Hepatocyte (in vitro differentiated cells): ENCODE data around the gene ITGA7. TPM values are rescaled to one million over a fixed set of nuclear protein-coding genes. Genes with fewer than 3 reads are reported as not detected.

Source experiments
- DNase-seq: peaks from one replicate; pipeline ENCODE4 v3.0.0-alpha.2; 2016; ENCODE audit warnings: low spot score
- H2AFZ ChIP-seq: fragments of 200-600 bp; sonication (generic); 2 replicates; pipeline ENCODE4 v1.6.0; 2016; ENCODE audit warnings: antibody characterized with exemption, mild to moderate bottlenecking
- H3K27ac ChIP-seq: fragments of 200-600 bp; sonication (generic); 2 replicates; pipeline ENCODE4 v1.5.1; 2016; ENCODE audit warnings: mild to moderate bottlenecking
- H3K27me3 ChIP-seq: fragments of 200-600 bp; sonication (generic); 2 replicates; pipeline ENCODE4 v1.6.1; 2016
- H3K36me3 ChIP-seq: fragments of 200-600 bp; sonication (generic); replicated peaks from 2 replicates; pipeline ENCODE4 v1.5.1; 2016; ENCODE audit warnings: low read depth; ENCODE audit not compliant: insufficient read depth
- H3K4me1 ChIP-seq: fragments of 200-600 bp; sonication (generic); 2 replicates; pipeline ENCODE4 v1.5.1; 2016; ENCODE audit warnings: mild to moderate bottlenecking, moderate library complexity; ENCODE audit not compliant: insufficient read depth
- H3K4me2 ChIP-seq: fragments of 200-600 bp; sonication (generic); 2 replicates; pipeline ENCODE4 v1.6.0; 2016
- H3K4me3 ChIP-seq: fragments of 200-600 bp; sonication (generic); 2 replicates; pipeline ENCODE4 v1.5.1; 2016; ENCODE audit warnings: mild to moderate bottlenecking
- H3K79me2 ChIP-seq: fragments of 200-600 bp; sonication (generic); 2 replicates; pipeline ENCODE4 v1.6.0; 2017; ENCODE audit warnings: mild to moderate bottlenecking
- H3K9me2 ChIP-seq: fragments of 200-600 bp; sonication (generic); replicated peaks from 2 replicates; pipeline ENCODE4 v1.6.0; 2017; ENCODE audit warnings: mild to moderate bottlenecking; ENCODE audit not compliant: insufficient read depth
- H3K9me3 ChIP-seq: fragments of 200-600 bp; sonication (generic); 2 replicates; pipeline ENCODE4 v1.5.1; 2016; ENCODE audit warnings: low read depth, mild to moderate bottlenecking
- H4K20me1 ChIP-seq: fragments of 200-600 bp; sonication (generic); 2 replicates; pipeline ENCODE4 v1.6.0; 2016; ENCODE audit warnings: mild to moderate bottlenecking; ENCODE audit not compliant: insufficient read depth, poor library complexity, severe bottlenecking
- EZH2 ChIP-seq: fragments of 200-600 bp; sonication (generic); IDR thresholded peaks from 2 replicates; pipeline ENCODE4 v1.6.1; 2016; ENCODE audit warnings: antibody characterized with exemption, mild to moderate bottlenecking, borderline replicate concordance
- EZH2phosphoT487 ChIP-seq: fragments of 200-600 bp; sonication (generic); IDR thresholded peaks from one replicate; pipeline ENCODE4 v1.6.1; 2018; ENCODE audit warnings: antibody characterized with exemption, mild to moderate bottlenecking, low read depth, moderate library complexity; ENCODE audit not compliant: unreplicated experiment, severe bottlenecking
- WGBS: methylation state at CpG from one replicate; pipeline ENCODE4 v1.1.6; 2016; ENCODE audit warnings: low lambda C conversion rate; ENCODE audit errors: missing lambda C conversion rate; 5-methylcytosine and 5-hydroxymethylcytosine counted together
- polyA plus RNA-seq: library from polyadenylated mRNA; unstranded; fragments of >200 nt; fragmentation: Nextera tagmentation; extraction: Ambion mirVana; gene quantifications from 2 replicates; pipeline ENCODE4 v1.2.1, GENCODE V29; 2016
- total RNA-seq: library from RNA; depleted of rRNA; stranded (reverse); fragments of >200 nt; gene quantifications from 2 replicates; pipeline ENCODE4 v1.2.3, GENCODE V29; 2014
- TF ChIP-seq, protein P1 (sequence below): fragments of 200-600 bp; sonication (generic); IDR thresholded peaks from 2 replicates; pipeline ENCODE4 v1.5.1; 2016; ENCODE audit warnings: antibody characterized with exemption, mild to moderate bottlenecking; ENCODE audit not compliant: poor library complexity

The ITGA7 gene
- total and polyA plus RNA-seq, 2 experiments from 2014 or later = 15.2 to 22.8 TPM

DNA sequence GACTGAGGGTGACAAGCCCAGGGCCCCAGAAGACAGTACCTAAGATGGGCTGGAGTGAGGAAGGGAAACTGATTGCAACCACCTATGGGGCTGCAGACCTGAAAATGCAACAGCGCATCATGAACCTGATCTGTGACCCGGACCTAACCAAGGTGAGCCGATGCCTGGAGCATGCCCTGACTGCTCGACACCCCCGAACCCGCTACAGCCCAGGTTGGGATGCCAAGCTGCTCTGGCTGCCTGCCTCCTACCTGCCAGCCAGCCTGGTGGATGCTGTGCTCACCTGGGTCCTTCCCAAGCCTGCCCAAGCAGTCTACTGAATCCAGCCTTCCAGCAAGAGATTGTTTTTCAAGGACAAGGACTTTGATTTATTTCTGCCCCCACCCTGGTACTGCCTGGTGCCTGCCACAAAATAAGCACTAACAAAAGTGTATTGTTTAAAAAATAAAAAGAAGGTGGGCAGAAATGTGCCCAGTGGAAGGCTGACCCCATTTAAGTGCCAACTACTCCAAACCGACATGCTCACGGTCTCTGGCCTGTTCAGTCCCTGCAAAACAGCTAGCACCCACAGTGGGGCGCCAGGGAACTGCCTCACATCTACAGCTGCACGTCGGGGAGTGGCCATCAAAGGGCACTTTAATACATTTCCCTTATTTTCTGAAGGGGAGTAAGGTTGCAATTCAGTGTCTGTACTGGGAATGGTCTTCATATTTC is 16.7 kb upstream of the ITGA7 start:
- no peaks in the 10 kb centered on the region for H3K36me3 ChIP-seq
- H3K27ac ChIP-seq = peak overlapping the region; percentile 35
- no peaks in the 10 kb centered on the region for H3K27me3 ChIP-seq
- no peaks in the 10 kb centered on the region for H3K9me3 ChIP-seq
- peaks cover 20% of the 10 kb centered on the region for H3K4me1 ChIP-seq
- no peaks in the 10 kb centered on the region for H3K9me2 ChIP-seq
- H3K4me3 ChIP-seq = no peak overlapping the region
- peaks cover 26% of the 10 kb centered on the region for H4K20me1 ChIP-seq
- no peak overlapping the region for H3K4me2 ChIP-seq
- TF ChIP-seq EZH2phosphoT487 = no peak
- TF ChIP-seq, protein P1, sequence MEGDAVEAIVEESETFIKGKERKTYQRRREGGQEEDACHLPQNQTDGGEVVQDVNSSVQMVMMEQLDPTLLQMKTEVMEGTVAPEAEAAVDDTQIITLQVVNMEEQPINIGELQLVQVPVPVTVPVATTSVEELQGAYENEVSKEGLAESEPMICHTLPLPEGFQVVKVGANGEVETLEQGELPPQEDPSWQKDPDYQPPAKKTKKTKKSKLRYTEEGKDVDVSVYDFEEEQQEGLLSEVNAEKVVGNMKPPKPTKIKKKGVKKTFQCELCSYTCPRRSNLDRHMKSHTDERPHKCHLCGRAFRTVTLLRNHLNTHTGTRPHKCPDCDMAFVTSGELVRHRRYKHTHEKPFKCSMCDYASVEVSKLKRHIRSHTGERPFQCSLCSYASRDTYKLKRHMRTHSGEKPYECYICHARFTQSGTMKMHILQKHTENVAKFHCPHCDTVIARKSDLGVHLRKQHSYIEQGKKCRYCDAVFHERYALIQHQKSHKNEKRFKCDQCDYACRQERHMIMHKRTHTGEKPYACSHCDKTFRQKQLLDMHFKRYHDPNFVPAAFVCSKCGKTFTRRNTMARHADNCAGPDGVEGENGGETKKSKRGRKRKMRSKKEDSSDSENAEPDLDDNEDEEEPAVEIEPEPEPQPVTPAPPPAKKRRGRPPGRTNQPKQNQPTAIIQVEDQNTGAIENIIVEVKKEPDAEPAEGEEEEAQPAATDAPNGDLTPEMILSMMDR = peak; percentile 56
- WGBS = 71% methylated on average over 11 of the region's 11 CpGs
- H3K79me2 ChIP-seq = peaks cover 40% of the 10 kb centered on the region
- peak; percentile 79 for DNase-seq
- H2AFZ ChIP-seq = no peak overlapping the region

DNA sequence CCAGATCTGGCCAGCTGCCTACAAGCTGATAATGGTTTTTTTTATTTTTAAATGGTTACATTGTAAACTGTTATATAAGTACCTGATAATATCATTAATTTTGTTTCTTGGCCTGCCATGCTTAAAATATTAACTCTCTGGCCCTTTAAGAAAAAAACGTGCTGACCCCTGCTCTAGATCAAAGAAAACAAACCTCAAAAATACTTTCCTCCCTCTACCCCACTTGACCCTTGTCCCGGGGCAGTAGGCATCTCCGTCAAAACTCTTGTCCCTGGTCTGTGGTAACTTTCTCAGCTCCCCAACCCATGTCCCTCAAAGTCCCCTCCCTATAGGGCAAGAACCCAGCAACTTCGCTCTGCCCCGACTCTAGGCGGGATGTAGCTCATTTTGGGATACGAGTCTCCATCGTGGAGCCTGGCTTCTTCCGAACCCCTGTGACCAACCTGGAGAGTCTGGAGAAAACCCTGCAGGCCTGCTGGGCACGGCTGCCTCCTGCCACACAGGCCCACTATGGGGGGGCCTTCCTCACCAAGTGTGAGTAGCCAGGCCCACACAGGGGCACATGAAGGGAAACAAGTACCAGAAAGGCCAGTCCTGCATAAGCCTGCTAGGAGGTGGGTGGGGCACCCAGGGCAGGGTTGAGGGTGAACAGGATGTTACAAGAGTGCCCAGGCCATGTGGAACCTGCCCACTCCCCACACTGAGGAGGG is 16.0 kb upstream of the ITGA7 start:
- H3K27ac ChIP-seq = peak overlapping the region; percentile 50
- H3K4me3 ChIP-seq = no peak overlapping the region
- peaks cover 26% of the 10 kb centered on the region for H4K20me1 ChIP-seq
- peak overlapping the region; percentile 5 for H3K4me2 ChIP-seq
- peaks cover 25% of the 10 kb centered on the region for H3K4me1 ChIP-seq
- H3K9me3 ChIP-seq = no peaks in the 10 kb centered on the region
- TF ChIP-seq, protein P1 = no peak
- no peak for TF ChIP-seq EZH2phosphoT487
- no peak for TF ChIP-seq EZH2
- no peaks in the 10 kb centered on the region for H3K9me2 ChIP-seq
- 84% methylated on average over 10 of the region's 10 CpGs for WGBS
- H3K79me2 ChIP-seq = peaks cover 42% of the 10 kb centered on the region
- no peaks in the 10 kb centered on the region for H3K27me3 ChIP-seq
- H2AFZ ChIP-seq = no peak overlapping the region
- no peaks in the 10 kb centered on the region for H3K36me3 ChIP-seq
- DNase-seq = no peak

DNA sequence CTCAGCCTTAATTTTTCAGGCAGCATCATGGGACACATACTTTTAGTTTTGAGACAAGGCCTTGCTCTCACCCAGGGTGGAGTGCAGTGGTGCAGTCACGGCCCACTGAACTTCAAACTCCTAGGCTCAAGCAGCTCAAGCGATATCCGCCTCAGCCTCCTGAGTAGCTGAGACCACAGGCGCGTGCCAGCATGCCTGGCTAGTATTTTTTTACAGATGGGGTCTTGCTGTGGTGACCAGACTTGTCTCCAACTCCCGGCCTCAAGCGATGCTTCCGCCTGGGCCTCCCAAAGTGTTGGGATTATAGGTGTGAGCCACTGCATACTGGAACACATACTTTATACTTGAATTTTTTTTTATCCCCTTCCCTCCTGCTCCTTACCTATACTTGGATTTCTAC is 15.2 kb upstream of the ITGA7 start:
- DNase-seq = no peak
- Histone ChIP-seq H3K36me3 (no peaks in the 10 kb centered on the region), H4K20me1 (peaks cover 23% of the 10 kb centered on the region), H3K4me2 (peak overlapping the region; percentile 15), H3K9me3 (no peaks in the 10 kb centered on the region), H3K79me2 (peaks cover 42% of the 10 kb centered on the region), H2AFZ (no peak overlapping the region), H3K9me2 (no peaks in the 10 kb centered on the region), H3K4me1 (peaks cover 25% of the 10 kb centered on the region), H3K4me3 (no peak overlapping the region), H3K27ac (peak overlapping the region; percentile 50), H3K27me3 (no peaks in the 10 kb centered on the region)
- 96% methylated on average over 8 of the region's 8 CpGs for WGBS
- no peak for TF ChIP-seq EZH2
- TF ChIP-seq, protein P1 = no peak
